GM18868 (cell line): ENCODE measurements around the gene FHIT.

Experiments
- ATAC-seq: cut with Tn5 transposase; IDR thresholded peaks from one replicate; pipeline ENCODE4 v1.9.1; 2021; ENCODE audit warnings: mild to moderate bottlenecking, moderate library complexity; ENCODE audit not compliant: unreplicated experiment

FHIT gene

DNA sequence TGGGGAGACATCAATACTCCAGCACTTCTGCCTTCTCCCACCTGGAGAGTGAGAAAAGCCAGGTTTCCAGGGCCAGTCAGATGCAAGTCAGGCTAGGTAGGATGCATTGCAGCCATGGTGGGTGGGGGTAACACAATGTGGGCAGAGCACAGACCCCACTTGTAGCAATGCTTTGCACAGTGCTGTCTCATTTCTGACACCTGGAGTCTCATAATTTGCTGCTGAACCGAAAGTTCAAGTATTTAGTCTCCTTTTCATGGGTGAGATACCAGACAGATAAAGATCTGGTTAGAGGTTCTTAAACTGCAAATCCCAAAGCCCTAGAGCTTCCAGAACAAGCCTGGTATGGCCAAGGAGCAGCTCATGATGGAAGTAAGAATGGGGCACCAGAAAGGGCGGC lies 1321.1 kb downstream of the FHIT start:
- no peak for ATAC-seq

- ATAC-seq: no peak
Measured at GRCh38 chr3:59927056-59927455, 1324.2 kb downstream of the FHIT start.

- no peak for ATAC-seq
Measured at GRCh38 chr3:59925946-59926345, 1325.3 kb downstream of the FHIT start.

DNA sequence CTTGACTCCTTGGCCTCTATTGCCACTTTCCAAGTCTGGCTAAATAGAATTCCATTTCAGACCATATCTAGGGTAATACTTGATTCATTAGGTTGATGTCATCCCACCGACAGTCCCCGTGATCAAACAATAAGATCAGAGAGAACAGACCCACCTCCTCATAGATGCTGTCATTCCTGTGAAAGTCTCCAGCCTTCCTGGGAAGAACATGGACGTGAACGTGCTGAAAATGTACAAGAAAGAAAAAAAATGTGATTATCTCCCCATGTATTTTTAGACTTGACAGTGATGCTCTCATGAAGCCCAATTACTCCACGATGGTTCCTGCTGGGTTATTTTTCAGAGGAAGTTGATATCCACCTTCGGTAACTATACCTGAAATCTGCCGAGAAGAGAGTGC lies 1329.1 kb downstream of the FHIT start:
- no peak for ATAC-seq

- ATAC-seq: no peak
Measured at GRCh38 chr3:59920822-59921221, 1330.4 kb downstream of the FHIT start.

DNA sequence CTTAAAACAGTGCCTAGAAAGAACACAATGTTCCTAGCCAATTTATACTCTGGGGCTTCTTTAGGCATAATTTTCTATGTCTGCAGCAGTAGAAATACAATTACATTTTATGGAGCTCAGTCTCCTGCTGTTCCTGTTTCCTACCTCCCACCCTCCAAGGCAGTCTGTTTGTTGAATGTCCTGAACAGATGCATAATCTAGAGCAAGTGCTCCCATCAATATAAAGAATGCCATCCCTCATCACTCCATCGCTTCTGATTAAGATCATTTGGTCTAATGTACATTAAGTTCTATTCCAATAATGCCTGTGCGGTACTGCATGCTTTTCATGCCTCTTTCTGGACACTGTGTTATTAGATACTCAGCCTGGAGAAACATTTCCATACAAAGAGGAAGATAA lies 1331.7 kb downstream of the FHIT start:
- ATAC-seq: no peak

GRCh38 chr3:59914251-59914650 lies 1337.0 kb downstream of the FHIT start:
- no peak for ATAC-seq

DNA sequence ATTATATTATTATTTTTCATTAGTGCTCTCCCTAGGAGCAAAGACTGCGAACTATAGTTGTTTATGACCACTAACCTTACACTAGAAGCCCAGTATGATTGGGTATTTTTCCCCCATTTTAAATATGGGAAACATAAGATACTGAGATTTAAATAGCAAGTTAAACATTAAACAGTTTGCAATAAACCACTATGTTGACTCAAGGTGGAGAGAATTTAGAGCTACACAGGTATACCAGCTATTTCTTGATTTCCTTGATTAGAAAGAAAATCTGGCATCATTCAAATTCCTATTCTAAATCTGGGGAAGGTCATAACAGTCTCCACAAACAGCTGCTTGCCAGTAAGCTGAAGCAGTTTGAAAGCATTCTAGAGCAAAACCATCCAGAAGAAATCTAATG lies 1337.6 kb downstream of the FHIT start:
- no peak for ATAC-seq

- ATAC-seq: no peak
Measured at GRCh38 chr3:59908701-59909100, 1342.6 kb downstream of the FHIT start.

DNA sequence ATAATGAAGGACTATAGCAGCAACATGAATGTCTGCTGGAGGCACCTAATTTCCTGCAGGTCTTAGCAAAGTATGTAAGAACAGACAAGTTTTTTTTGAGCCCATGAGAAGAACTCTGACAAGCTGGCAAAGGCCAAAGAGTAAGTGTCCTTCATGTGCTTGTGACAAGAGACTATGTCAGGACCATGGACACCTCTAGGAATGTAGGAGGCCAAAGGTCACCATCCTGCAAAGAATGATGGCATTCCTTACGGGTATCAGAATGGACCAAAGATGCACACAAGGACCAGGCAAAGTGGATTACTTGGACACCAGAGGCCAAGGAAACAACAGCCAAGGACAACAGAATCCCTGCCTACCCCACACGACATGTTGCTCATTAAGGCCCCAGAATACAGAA lies 1343.0 kb downstream of the FHIT start:
- no peak for ATAC-seq

DNA sequence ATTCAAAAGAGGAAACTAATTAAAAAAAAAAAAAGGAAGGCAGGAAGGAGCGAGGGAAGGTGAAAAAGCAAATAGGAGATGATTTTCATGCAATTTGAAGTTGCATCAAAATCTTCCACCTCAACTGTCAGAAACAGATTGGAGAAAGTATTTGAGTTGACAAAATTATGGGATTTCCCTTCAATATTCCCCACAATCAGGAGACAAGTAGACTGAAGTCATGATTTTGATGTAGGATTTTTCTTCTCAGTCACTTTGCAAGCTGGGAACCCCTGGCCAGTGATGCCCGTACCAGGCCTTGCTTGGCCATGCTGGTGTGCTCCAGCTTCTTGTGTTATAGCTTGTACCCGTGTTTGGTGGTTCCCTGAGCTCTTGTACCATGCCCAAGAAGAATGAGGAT lies 1347.0 kb downstream of the FHIT start:
- ATAC-seq: no peak

GRCh38 chr3:59899061-59899460 lies 1352.2 kb downstream of the FHIT start:
- ATAC-seq: no peak

GRCh38 chr3:59895972-59896371 lies 1355.3 kb downstream of the FHIT start:
- ATAC-seq: no peak

- no peak for ATAC-seq
Measured at GRCh38 chr3:59894425-59895121, 1356.7 kb downstream of the FHIT start.

- ATAC-seq: no peak
Measured at GRCh38 chr3:59890639-59891038, 1360.6 kb downstream of the FHIT start.

- no peak for ATAC-seq
Measured at GRCh38 chr3:59886790-59887189, 1364.5 kb downstream of the FHIT start.

- no peak for ATAC-seq
Measured at GRCh38 chr3:59885899-59886400, 1365.3 kb downstream of the FHIT start.

DNA sequence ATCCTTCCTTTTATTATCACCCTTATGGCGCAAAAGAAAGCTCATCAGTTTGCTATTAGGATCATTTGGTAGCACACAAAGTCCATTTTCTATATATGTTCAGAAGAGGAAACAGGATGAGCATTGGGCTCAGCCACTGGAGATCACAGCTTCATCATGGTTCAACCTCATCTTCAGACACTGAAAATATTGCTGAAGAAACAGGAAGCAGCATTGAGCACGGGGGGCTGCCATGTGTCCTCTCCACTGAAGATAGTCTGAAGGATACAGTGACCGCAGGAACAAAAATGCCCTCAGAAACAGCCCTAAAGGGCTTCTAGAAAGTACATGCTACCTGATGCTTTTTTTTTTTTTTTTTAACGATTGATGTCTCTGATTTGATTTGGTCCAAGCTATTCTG lies 1366.2 kb downstream of the FHIT start:
- no peak for ATAC-seq

- ATAC-seq: no peak
Measured at GRCh38 chr3:59884409-59884808, 1366.8 kb downstream of the FHIT start.

DNA sequence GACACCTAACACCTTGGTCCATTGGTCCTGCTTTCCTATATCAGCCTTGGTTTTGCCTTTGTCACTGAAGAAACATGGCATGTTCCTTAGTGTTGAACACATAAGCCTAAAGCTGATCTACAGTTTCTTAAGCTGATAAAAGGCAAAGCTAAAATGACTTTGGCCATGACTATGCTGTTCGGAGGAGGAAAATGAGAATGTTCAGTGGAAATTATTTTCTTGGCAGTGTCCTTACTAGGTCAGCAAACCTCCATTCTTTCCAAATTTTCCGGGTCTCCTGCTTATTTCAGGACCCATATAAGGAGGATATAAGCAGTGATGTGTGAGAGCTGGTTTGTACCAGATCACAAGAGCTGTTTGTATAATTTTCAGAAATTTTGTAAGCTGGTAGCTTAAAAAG lies 1368.5 kb downstream of the FHIT start:
- ATAC-seq: no peak

DNA sequence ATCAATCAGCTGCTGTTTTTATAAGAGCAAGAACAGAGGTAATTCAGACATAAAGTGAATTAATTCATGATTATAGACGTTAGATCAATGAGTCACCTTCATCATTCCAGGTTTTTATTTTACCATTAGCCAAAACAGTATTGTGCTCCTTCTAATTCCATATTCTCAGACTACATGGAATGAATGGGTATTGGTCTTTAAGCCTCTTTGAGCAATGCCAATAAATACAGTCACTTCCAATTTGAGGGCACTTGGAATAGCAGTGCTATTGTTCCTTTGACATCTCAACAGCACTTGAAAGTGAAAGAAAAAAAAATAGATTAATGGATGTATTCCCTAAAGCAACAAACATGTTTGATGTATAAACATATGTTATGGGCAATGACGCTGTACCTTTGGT lies 1370.5 kb downstream of the FHIT start:
- no peak for ATAC-seq

DNA sequence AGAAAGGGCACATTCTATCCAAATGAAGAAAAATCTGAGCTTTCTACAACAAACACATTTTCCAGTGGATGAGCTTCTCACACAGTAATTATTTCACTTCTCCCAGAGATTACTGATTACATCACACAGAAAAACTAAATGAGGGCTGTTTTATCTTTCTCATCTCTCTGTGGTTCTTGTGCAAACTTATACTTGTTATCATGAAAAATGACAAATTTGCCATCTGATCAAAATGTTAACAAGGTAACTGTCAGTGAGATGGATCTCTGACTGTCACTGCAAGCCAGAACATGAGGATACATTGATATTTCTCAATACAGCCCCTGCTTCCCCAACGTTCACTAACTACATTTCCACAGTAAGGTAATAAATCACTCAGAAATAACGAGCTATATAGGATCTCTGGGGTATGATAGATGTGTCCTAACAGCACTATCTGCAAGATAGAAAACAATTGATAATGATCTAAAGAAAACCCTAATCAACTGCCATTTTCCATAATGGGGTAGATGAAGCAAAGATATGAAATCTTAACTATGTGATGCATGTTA lies 1372.1 kb downstream of the FHIT start:
- ATAC-seq: no peak

- ATAC-seq: no peak
Measured at GRCh38 chr3:59878038-59878427, 1373.2 kb downstream of the FHIT start.
